Activated CD8-positive, alpha-beta T cell treated with anti-CD3 and anti-CD28 coated beads for 36 hours (primary cell): ENCODE measurements around the gene ASTN1. TPM values are rescaled to one million over a fixed set of nuclear protein-coding genes. Genes with fewer than 3 reads are reported as not detected.

ENCODE experiments used
- ATAC-seq: fragments of 200-7000 bp; cut with Tn5 transposase; one replicate; pipeline ENCODE4 v1.10.0; 2021; ENCODE audit warnings: mild to moderate bottlenecking, moderate library complexity
- CTCF ChIA-PET: fragments of 350-600 bp; sonication (Branson Sonifier 250); formaldehyde crosslinking; loops from one replicate; lab custom pipeline; 2021; ENCODE audit warnings: antibody characterized with exemption; lab: Charles Lee
- POLR2A ChIA-PET: fragments of 350-600 bp; sonication (Branson Sonifier 250); formaldehyde crosslinking; loops from one replicate; lab custom pipeline; 2021; ENCODE audit warnings: antibody characterized with exemption; lab: Charles Lee
- DNase-seq: peaks from one replicate; pipeline ENCODE4 v3.0.0-alpha.2; 2020
- H3K27ac Mint-ChIP-seq: one replicate; pipeline ENCODE4 v1.8.0; 2021; ENCODE audit warnings: mild to moderate bottlenecking, mixed read lengths
- H3K27me3 Mint-ChIP-seq: one replicate; pipeline ENCODE4 v1.8.0; 2021; ENCODE audit warnings: mixed read lengths
- H3K36me3 Mint-ChIP-seq: one replicate; pipeline ENCODE4 v1.8.0; 2021; ENCODE audit warnings: low read depth, mixed read lengths
- H3K4me1 Mint-ChIP-seq: one replicate; pipeline ENCODE4 v1.8.0; 2021; ENCODE audit warnings: low read depth, mixed read lengths
- H3K4me3 Mint-ChIP-seq: one replicate; pipeline ENCODE4 v1.8.0; 2021; ENCODE audit warnings: mild to moderate bottlenecking, moderate library complexity, mixed read lengths
- H3K9me3 Mint-ChIP-seq: one replicate; pipeline ENCODE4 v1.8.0; 2021; ENCODE audit warnings: mixed read lengths
- intact Hi-C: fragments of 100-400 bp; cut with micrococcal nuclease; formaldehyde crosslinking; loops from one replicate; pipeline ENCODE4 v1.10.0; 2022
- total RNA-seq, 2 experiments: library from RNA; stranded (reverse); gene quantifications; one replicate each; pipeline ENCODE4 v1.2.3, GENCODE V29; 2021
- TF ChIP-seq, protein P1 (sequence below): fragments of 200-600 bp; IDR thresholded peaks from one replicate; pipeline ENCODE4 v1.8.0; 2022; ENCODE audit warnings: antibody characterized with exemption, mild to moderate bottlenecking

ASTN1 gene
- total RNA-seq, 2 experiments from 2014 or later: not detected

- ATAC-seq: peak; percentile 55
- Mint-ChIP-seq H3K9me3 (no peaks in the 10 kb centered on the region), H3K36me3 (no peaks in the 10 kb centered on the region), H3K27me3 (peaks cover 5% of the 10 kb centered on the region), H3K4me3 (no peak overlapping the region), H3K27ac (no peak overlapping the region), H3K4me1 (peaks cover 3% of the 10 kb centered on the region)
- TF ChIP-seq, protein P1, sequence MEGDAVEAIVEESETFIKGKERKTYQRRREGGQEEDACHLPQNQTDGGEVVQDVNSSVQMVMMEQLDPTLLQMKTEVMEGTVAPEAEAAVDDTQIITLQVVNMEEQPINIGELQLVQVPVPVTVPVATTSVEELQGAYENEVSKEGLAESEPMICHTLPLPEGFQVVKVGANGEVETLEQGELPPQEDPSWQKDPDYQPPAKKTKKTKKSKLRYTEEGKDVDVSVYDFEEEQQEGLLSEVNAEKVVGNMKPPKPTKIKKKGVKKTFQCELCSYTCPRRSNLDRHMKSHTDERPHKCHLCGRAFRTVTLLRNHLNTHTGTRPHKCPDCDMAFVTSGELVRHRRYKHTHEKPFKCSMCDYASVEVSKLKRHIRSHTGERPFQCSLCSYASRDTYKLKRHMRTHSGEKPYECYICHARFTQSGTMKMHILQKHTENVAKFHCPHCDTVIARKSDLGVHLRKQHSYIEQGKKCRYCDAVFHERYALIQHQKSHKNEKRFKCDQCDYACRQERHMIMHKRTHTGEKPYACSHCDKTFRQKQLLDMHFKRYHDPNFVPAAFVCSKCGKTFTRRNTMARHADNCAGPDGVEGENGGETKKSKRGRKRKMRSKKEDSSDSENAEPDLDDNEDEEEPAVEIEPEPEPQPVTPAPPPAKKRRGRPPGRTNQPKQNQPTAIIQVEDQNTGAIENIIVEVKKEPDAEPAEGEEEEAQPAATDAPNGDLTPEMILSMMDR: peak; percentile 74
- ChIA-PET CTCF (interaction anchor here (0.9 to 2.0 kb wide), 5 partner anchors 12 to 53 kb away, joined by 3 to 12 read pairs (median 4); no protein-coding TSS in a partner anchor), POLR2A (no interaction called here)
- intact Hi-C loops: loop anchor here (5.0 to 10.0 kb wide), 2 partner anchors 285 to 1047 kb away; no protein-coding TSS in a partner anchor
- peak; percentile 67 for DNase-seq
These were observed 266.9 kb downstream of the ASTN1 start for GRCh38 chr1:176897350-176898236.

DNA sequence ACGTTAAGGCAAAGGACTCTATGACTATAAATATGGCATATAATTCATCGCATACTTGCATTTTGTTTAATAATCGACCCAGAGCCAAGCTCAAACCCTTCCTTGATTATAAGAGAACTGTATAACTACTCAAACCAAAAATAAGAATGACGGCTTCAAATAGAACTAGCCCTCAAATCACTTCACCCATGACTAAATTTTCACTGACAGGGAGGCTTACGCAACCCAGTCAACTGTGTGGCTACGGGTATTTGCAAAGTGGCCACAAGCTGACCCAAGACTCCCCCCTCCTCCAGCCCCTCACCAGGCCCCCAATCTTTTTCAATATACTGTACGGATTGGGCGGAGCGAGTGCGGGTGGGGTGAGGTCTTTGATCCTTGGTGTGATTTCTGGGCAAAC lies 268.3 kb downstream of the ASTN1 start:
- Mint-ChIP-seq H3K36me3 (no peaks in the 10 kb centered on the region), H3K4me1 (peaks cover 3% of the 10 kb centered on the region), H3K27me3 (peaks cover 5% of the 10 kb centered on the region), H3K9me3 (no peaks in the 10 kb centered on the region), H3K27ac (no peak overlapping the region), H3K4me3 (no peak overlapping the region)
- intact Hi-C loops: loop anchor here (5.0 to 10.0 kb wide), 2 partner anchors 286 to 1049 kb away; no protein-coding TSS in a partner anchor
- CTCF ChIA-PET: interaction anchor here (1.0 to 1.6 kb wide), 6 partner anchors 9 to 363 kb away, joined by 3 to 6 read pairs (median 4); no protein-coding TSS in a partner anchor
- TF ChIP-seq, protein P1: no peak
- no peak for DNase-seq
- ATAC-seq: no peak
- POLR2A ChIA-PET: no interaction called here

DNA sequence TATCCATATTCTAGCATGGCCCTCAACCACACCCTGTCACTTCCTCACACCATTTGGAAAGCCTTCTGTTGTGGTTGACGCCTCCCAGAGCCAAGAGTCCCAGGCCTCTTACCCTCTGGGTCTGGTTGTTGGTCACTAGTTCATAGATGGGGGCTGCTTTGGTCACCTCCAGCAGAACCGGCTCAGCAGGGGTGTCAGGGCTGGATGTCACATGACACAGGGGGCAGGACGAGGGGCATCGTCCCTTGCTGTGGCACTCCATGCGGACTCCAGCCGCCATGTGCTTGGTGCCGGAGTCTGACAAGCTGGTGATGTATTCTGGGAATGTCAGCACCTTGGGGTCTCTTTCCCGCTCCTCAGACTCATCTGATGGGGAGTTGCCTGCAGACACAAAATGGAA lies 270.1 kb downstream of the ASTN1 start:
- DNase-seq: no peak
- no peak for ATAC-seq
- H3K4me1 Mint-ChIP-seq: peaks cover 3% of the 10 kb centered on the region
- intact Hi-C loops: loop anchor here (10.0 kb wide), 1 partner anchor 1050 kb away; no protein-coding TSS in a partner anchor
- CTCF ChIA-PET: no interaction called here
- no peak overlapping the region for H3K4me3 Mint-ChIP-seq
- H3K9me3 Mint-ChIP-seq: no peaks in the 10 kb centered on the region
- POLR2A ChIA-PET: no interaction called here
- H3K27ac Mint-ChIP-seq: no peak overlapping the region
- H3K27me3 Mint-ChIP-seq: peaks cover 5% of the 10 kb centered on the region
- TF ChIP-seq, protein P1: no peak
- H3K36me3 Mint-ChIP-seq: no peaks in the 10 kb centered on the region

- Mint-ChIP-seq H3K4me1 (peaks cover 3% of the 10 kb centered on the region), H3K27me3 (peaks cover 4% of the 10 kb centered on the region), H3K4me3 (no peak overlapping the region), H3K36me3 (no peaks in the 10 kb centered on the region), H3K27ac (no peak overlapping the region), H3K9me3 (no peaks in the 10 kb centered on the region)
- POLR2A ChIA-PET: no interaction called here
- CTCF ChIA-PET: no interaction called here
- TF ChIP-seq, protein P1: no peak
- intact Hi-C loops: loop anchor here (10.0 kb wide), 1 partner anchor 1051 kb away; no protein-coding TSS in a partner anchor
- ATAC-seq: no peak
- no peak for DNase-seq
These were observed 270.7 kb downstream of the ASTN1 start for GRCh38 chr1:176893625-176894352.
